Mesenchymal stem cell (in vitro differentiated cells and primary cell): ENCODE results near the gene MAGI3.

Experiments used
- DNase-seq: peaks from one replicate; pipeline ENCODE4 v3.0.0-alpha.2; 2013
- H2AFZ ChIP-seq: one replicate; pipeline ENCODE4 v1.6.1; 2013; ENCODE audit warnings: low read depth, mild to moderate bottlenecking, control low read depth, inconsistent platforms, low read length, moderate library complexity
- H2AK5ac ChIP-seq: 2 replicates; pipeline ENCODE4 v1.6.1; 2013; ENCODE audit warnings: low read length, moderate library complexity, mild to moderate bottlenecking, inconsistent platforms; ENCODE audit not compliant: severe bottlenecking
- H2BK120ac ChIP-seq: one replicate; pipeline ENCODE4 v1.6.1; 2013; ENCODE audit warnings: low read depth, mild to moderate bottlenecking, inconsistent platforms, low read length, moderate library complexity
- H2BK12ac ChIP-seq, 2 experiments: one replicate each; pipeline ENCODE4 v1.6.1; 2013; ENCODE audit warnings: inconsistent platforms in 2 of 2, low read length in 2 of 2, mild to moderate bottlenecking in 2 of 2, moderate library complexity in 2 of 2, control low read depth in 1 of 2
- H2BK15ac ChIP-seq: one replicate; pipeline ENCODE4 v1.6.1; 2013; ENCODE audit warnings: mild to moderate bottlenecking, low read depth, inconsistent platforms; ENCODE audit not compliant: poor library complexity, severe bottlenecking
- H2BK5ac ChIP-seq: 2 replicates; pipeline ENCODE4 v1.6.1; 2013; ENCODE audit warnings: low read depth, mild to moderate bottlenecking, low read length, control low read depth, inconsistent platforms; ENCODE audit not compliant: poor library complexity, severe bottlenecking
- H3K14ac ChIP-seq, 2 experiments: one replicate each; pipeline ENCODE4 v1.6.1; 2013; ENCODE audit warnings: inconsistent platforms in 2 of 2, low read length in 2 of 2, control low read depth in 1 of 2, mild to moderate bottlenecking in 1 of 2, moderate library complexity in 1 of 2
- H3K18ac ChIP-seq, 2 experiments: one replicate each; pipeline ENCODE4 v1.6.1; 2013; ENCODE audit warnings: inconsistent platforms in 2 of 2, low read length in 2 of 2, control low read depth in 1 of 2, low read depth in 1 of 2, mild to moderate bottlenecking in 1 of 2
- H3K23ac ChIP-seq, 2 experiments: one replicate each; pipeline ENCODE4 v1.6.1; 2013; ENCODE audit warnings: inconsistent platforms in 2 of 2, low read length in 2 of 2, mild to moderate bottlenecking in 2 of 2, moderate library complexity in 2 of 2, control low read depth in 1 of 2
- H3K27ac ChIP-seq: 2 replicates; pipeline ENCODE4 v1.5.1; 2013; ENCODE audit warnings: mild to moderate bottlenecking, moderate library complexity, low read length, control low read depth, inconsistent platforms; ENCODE audit not compliant: poor library complexity, severe bottlenecking
- H3K27me3 ChIP-seq, 2 experiments: 2 replicates each; pipeline versions ENCODE4 v1.6.1 to v1.7.0; 2013; ENCODE audit warnings: low read length in 2 of 2, mild to moderate bottlenecking in 2 of 2, moderate library complexity in 2 of 2, control low read depth in 1 of 2, inconsistent platforms in 1 of 2; ENCODE audit not compliant: control insufficient read depth in 1 of 2, insufficient read depth in 1 of 2
- H3K36me3 ChIP-seq, 2 experiments: 2 replicates each; pipeline versions ENCODE4 v1.6.1 to v1.7.0; 2013; ENCODE audit warnings: low read length in 2 of 2, control low read depth in 1 of 2, inconsistent platforms in 1 of 2, low read depth in 1 of 2, mild to moderate bottlenecking in 1 of 2; ENCODE audit not compliant: insufficient read depth in 2 of 2, control insufficient read depth in 1 of 2
- H3K4ac ChIP-seq, 2 experiments: one replicate each; pipeline ENCODE4 v1.6.1; 2013; ENCODE audit warnings: inconsistent platforms in 2 of 2, low read length in 2 of 2, mild to moderate bottlenecking in 2 of 2, moderate library complexity in 2 of 2, control low read depth in 1 of 2, low read depth in 1 of 2
- H3K4me1 ChIP-seq: 2 replicates; pipeline ENCODE4 v1.6.1; 2013; ENCODE audit warnings: low read depth, low read length, control low read depth; ENCODE audit not compliant: control insufficient read depth, insufficient read depth
- H3K4me2 ChIP-seq: 2 replicates; pipeline ENCODE4 v1.6.1; 2013; ENCODE audit warnings: low read length, mild to moderate bottlenecking, inconsistent platforms; ENCODE audit not compliant: poor library complexity, severe bottlenecking
- H3K4me3 ChIP-seq, 2 experiments: 2 replicates each; pipeline versions ENCODE4 v1.5.1 to v1.7.0; 2013; ENCODE audit warnings: low read length in 2 of 2, mild to moderate bottlenecking in 2 of 2, control low read depth in 1 of 2, low read depth in 1 of 2; ENCODE audit not compliant: insufficient read depth in 1 of 2
- H3K79me1 ChIP-seq: replicated peaks from 2 replicates; pipeline ENCODE4 v1.6.1; 2013; ENCODE audit warnings: mild to moderate bottlenecking, control low read depth, low read length, inconsistent platforms; ENCODE audit not compliant: poor library complexity, severe bottlenecking
- H3K9ac ChIP-seq: 2 replicates; pipeline ENCODE4 v1.7.0; 2013; ENCODE audit warnings: mild to moderate bottlenecking, low read length, moderate library complexity
- H3K9me3 ChIP-seq: 2 replicates; pipeline ENCODE4 v1.7.0; 2013; ENCODE audit warnings: mild to moderate bottlenecking, low read length; ENCODE audit not compliant: control insufficient read depth
- H4K8ac ChIP-seq: one replicate; pipeline ENCODE4 v1.6.1; 2013; ENCODE audit warnings: inconsistent platforms, mild to moderate bottlenecking, low read length, moderate library complexity
- H4K91ac ChIP-seq: one replicate; pipeline ENCODE4 v1.6.1; 2013; ENCODE audit warnings: mild to moderate bottlenecking, low read length, inconsistent platforms
- WGBS: methylation state at CpG from one replicate; pipeline ENCODE4 v1.1.7; 2013; ENCODE audit warnings: mixed read lengths; 5-methylcytosine and 5-hydroxymethylcytosine counted together

MAGI3 gene

DNA sequence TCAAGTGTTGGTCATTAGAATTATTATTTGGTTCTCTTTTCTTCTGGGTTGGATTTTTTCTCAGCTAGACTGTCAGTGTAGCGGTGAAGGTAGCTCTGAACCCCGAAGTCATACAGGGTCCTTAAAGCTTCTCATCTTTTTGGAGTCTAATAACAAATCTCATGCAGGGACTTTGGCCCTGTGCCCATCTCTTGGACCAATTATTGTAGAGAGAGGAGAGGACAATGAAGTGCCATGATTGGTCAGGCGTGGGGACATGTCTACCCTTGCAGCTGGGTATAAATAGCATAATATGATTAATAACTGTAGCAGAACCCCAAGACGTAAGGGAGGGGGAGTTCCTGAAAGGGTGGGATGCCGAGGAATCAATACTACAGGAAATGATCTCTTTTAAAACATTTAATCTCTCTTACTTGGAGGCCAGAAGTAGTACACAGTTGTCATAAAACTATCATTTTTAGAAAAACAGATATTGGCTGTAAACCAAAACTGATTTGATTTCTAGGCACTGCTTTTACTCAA is 8.8 kb downstream of the MAGI3 start:
- Histone ChIP-seq H2BK12ac (no peak overlapping the region), H3K9ac (no peak overlapping the region), H3K23ac (no peak overlapping the region), H3K27me3 (no peaks in the 10 kb centered on the region), H2AFZ (no peak overlapping the region), H3K27ac (no peak overlapping the region), H3K79me1 (peaks cover 11% of the 10 kb centered on the region), H4K8ac (no peak overlapping the region), H2BK15ac (no peak overlapping the region), H3K14ac (no peak overlapping the region), H3K36me3 (no peaks in the 10 kb centered on the region), H2AK5ac (no peak overlapping the region), H3K4me3 (no peak overlapping the region), H3K4me2 (no peak overlapping the region), H3K4me1 (no peaks in the 10 kb centered on the region), H3K9me3 (no peaks in the 10 kb centered on the region), H3K4ac (no peak overlapping the region), H2BK5ac (no peak overlapping the region), H3K18ac (no peak overlapping the region), H4K91ac (no peak overlapping the region), H2BK120ac (no peak overlapping the region)
- no peak for DNase-seq
- 100% methylated on average over 1 of the region's 5 CpGs for WGBS

DNA sequence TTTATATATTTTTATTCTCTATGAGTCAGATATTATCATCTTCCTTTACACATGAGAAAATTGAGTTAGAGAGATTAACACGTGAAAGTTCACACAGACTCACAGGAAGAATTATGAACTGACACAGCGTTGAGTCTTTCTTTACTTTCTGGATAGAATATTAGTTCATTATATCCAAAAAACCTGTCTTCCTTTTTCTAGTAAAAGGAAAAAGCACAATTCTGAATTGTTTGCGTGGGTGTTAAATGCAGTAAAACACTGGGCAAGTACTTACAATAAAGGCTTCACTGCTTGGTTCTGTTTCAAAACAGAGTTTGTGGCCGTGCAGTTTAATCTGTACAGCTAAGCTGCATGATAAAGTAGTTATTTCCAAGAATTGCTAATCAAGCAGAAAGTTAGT is 10.8 kb downstream of the MAGI3 start:
- Histone ChIP-seq H3K79me1 (peaks cover 16% of the 10 kb centered on the region), H2BK15ac (no peak overlapping the region), H2AK5ac (no peak overlapping the region), H4K91ac (no peak overlapping the region), H3K36me3 (no peaks in the 10 kb centered on the region), H3K9me3 (no peaks in the 10 kb centered on the region), H3K23ac (no peak overlapping the region), H3K4me1 (peaks cover 3% of the 10 kb centered on the region), H3K27ac (no peak overlapping the region), H2AFZ (no peak overlapping the region), H3K27me3 (no peaks in the 10 kb centered on the region), H3K4ac (no peak overlapping the region), H3K14ac (no peak overlapping the region), H3K4me3 (no peak overlapping the region), H3K4me2 (no peak overlapping the region), H2BK5ac (no peak overlapping the region), H2BK120ac (no peak overlapping the region), H3K18ac (no peak overlapping the region), H3K9ac (no peak overlapping the region), H2BK12ac (no peak overlapping the region), H4K8ac (no peak overlapping the region)
- DNase-seq: no peak
- WGBS: 100% methylated on average over 2 of the region's 4 CpGs

DNA sequence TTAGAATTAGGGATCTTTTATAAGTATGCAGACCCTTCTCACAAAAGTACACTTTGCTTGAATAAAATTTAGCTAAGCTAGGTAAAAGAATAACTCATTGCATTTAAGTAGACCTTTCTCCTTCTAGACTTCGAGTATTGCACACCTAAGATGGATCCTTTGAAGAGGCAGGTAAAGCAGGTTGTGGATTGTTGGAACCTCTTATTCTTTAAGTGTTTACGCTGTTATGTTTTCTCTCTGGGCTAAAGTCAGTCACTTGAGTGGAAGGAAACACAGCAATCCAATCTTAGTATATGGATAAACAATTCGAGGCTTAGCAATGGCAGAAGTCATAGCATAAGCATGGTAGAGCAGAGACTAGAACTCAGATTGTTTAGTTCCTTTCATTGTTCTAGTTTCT is 11.4 kb downstream of the MAGI3 start:
- H2AK5ac ChIP-seq: no peak overlapping the region
- no peak overlapping the region for H4K91ac ChIP-seq
- H3K79me1 ChIP-seq: peaks cover 17% of the 10 kb centered on the region
- H2BK15ac ChIP-seq: no peak overlapping the region
- H3K27me3 ChIP-seq: no peaks in the 10 kb centered on the region
- WGBS: 92% methylated on average over 3 of the region's 3 CpGs
- no peak overlapping the region for H4K8ac ChIP-seq
- no peak overlapping the region for H2BK5ac ChIP-seq
- H3K4me2 ChIP-seq: no peak overlapping the region
- no peak overlapping the region for H2BK12ac ChIP-seq
- H3K9me3 ChIP-seq: no peaks in the 10 kb centered on the region
- H2AFZ ChIP-seq: no peak overlapping the region
- H3K27ac ChIP-seq: no peak overlapping the region
- no peak overlapping the region for H3K14ac ChIP-seq
- no peak overlapping the region for H3K23ac ChIP-seq
- H3K4me3 ChIP-seq: no peak overlapping the region
- peaks cover 3% of the 10 kb centered on the region for H3K4me1 ChIP-seq
- H2BK120ac ChIP-seq: no peak overlapping the region
- DNase-seq: no peak
- H3K18ac ChIP-seq: no peak overlapping the region
- H3K36me3 ChIP-seq: no peaks in the 10 kb centered on the region
- H3K4ac ChIP-seq: no peak overlapping the region
- no peak overlapping the region for H3K9ac ChIP-seq

DNA sequence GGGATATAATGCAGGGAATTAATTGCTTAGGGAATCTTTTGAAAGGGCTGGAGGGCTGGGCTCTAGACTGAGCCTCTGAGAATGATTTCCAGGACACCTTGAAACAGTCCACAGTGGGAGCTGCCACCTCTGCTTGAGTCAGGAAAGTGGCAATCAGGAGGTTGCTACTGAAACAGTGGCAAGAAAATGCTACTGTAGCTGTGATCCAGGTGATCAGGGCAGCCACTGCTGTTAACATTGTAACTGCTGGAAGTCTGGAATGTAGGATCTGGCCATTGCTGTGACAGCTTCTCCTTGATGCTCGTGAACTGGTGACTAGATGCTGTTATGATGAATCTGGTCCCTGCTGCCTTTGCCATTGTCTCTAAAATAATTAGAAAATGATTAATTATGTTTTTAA is 12.8 kb downstream of the MAGI3 start:
- no CpG with 5 or more reads among the region's 1 CpG for WGBS

More for the DNA sequence above, 12.8 kb downstream of the MAGI3 start:
- Histone ChIP-seq H3K4me3 (no peak overlapping the region), H4K8ac (no peak overlapping the region), H2AFZ (no peak overlapping the region), H3K36me3 (no peaks in the 10 kb centered on the region), H2BK15ac (no peak overlapping the region), H3K9ac (no peak overlapping the region), H3K27ac (no peak overlapping the region), H3K4ac (no peak overlapping the region), H3K4me1 (peaks cover 3% of the 10 kb centered on the region), H3K14ac (no peak overlapping the region), H3K23ac (no peak overlapping the region), H2BK120ac (no peak overlapping the region), H3K4me2 (no peak overlapping the region), H2BK5ac (no peak overlapping the region), H2BK12ac (no peak overlapping the region), H2AK5ac (no peak overlapping the region), H3K9me3 (no peaks in the 10 kb centered on the region), H3K79me1 (peaks cover 16% of the 10 kb centered on the region), H4K91ac (no peak overlapping the region), H3K27me3 (no peaks in the 10 kb centered on the region), H3K18ac (no peak overlapping the region)
- no peak for DNase-seq
